CD4-positive, alpha-beta T cell (primary cell): ENCODE measurements around the gene RAI14. TPM values are rescaled to one million over a fixed set of nuclear protein-coding genes. Genes with fewer than 3 reads are reported as not detected.

Source experiments
- ATAC-seq: fragments of 200-7000 bp; cut with Tn5 transposase; one replicate; pipeline ENCODE4 v1.10.0; 2022; ENCODE audit warnings: mild to moderate bottlenecking; ENCODE audit not compliant: poor library complexity
- CTCF ChIA-PET: fragments of 350-600 bp; sonication (Branson Sonifier 250); formaldehyde crosslinking; loops from one replicate; lab custom pipeline; 2021; ENCODE audit warnings: antibody characterized with exemption, inconsistent platforms; lab: Charles Lee
- POLR2A ChIA-PET: fragments of 350-600 bp; sonication (Branson Sonifier 250); formaldehyde crosslinking; loops from one replicate; lab custom pipeline; 2021; ENCODE audit warnings: antibody characterized with exemption, inconsistent platforms; lab: Charles Lee
- DNase-seq, 14 experiments: peaks; one replicate each; pipeline ENCODE4 v3.0.0-alpha.2; 2013 to 2020; ENCODE audit warnings: mixed read lengths in 2 of 14
- H3K27ac ChIP-seq, 2 donors: one replicate each; pipeline versions ENCODE4 v1.5.1 to v1.7.0; 2013; ENCODE audit warnings: low read length in 2 of 2, low read depth in 1 of 2, mild to moderate bottlenecking in 1 of 2
- H3K27me3 ChIP-seq, 2 experiments: 1 replicate in 1 of 2; 2 replicates in 1 of 2; pipeline versions ENCODE4 v1.6.1 to v1.7.0; 2013; ENCODE audit warnings: low read length in 2 of 2, control low read depth in 1 of 2, mild to moderate bottlenecking in 1 of 2, moderate library complexity in 1 of 2; ENCODE audit not compliant: insufficient read depth in 2 of 2, control insufficient read depth in 1 of 2
- H3K36me3 ChIP-seq: one replicate; pipeline ENCODE4 v1.6.1; 2013; ENCODE audit warnings: low read length, control low read depth; ENCODE audit not compliant: insufficient read depth
- H3K4me1 ChIP-seq: one replicate; pipeline ENCODE4 v1.6.1; 2013; ENCODE audit warnings: low read length, control low read depth; ENCODE audit not compliant: insufficient read depth
- H3K4me3 ChIP-seq: one replicate; pipeline ENCODE4 v1.5.1; 2013; ENCODE audit warnings: mild to moderate bottlenecking, low read length, moderate library complexity
- H3K9me3 ChIP-seq, 2 experiments: 1 replicate in 1 of 2; 2 replicates in 1 of 2; pipeline versions ENCODE4 v1.6.1 to v1.7.0; 2013; ENCODE audit warnings: low read length in 2 of 2, mild to moderate bottlenecking in 2 of 2, control low read depth in 1 of 2, moderate library complexity in 1 of 2; ENCODE audit not compliant: control insufficient read depth in 1 of 2, insufficient read depth in 1 of 2
- H3K27ac Mint-ChIP-seq: one replicate; pipeline ENCODE4 v1.8.0; 2020; ENCODE audit warnings: mixed read lengths
- H3K27me3 Mint-ChIP-seq: one replicate; pipeline ENCODE4 v1.8.0; 2021; ENCODE audit warnings: mixed read lengths
- H3K36me3 Mint-ChIP-seq: one replicate; pipeline ENCODE4 v1.8.0; 2021; ENCODE audit warnings: low read depth, mixed read lengths
- H3K4me1 Mint-ChIP-seq: one replicate; pipeline ENCODE4 v1.8.0; 2021; ENCODE audit warnings: low read depth, mixed read lengths
- H3K4me3 Mint-ChIP-seq: one replicate; pipeline ENCODE4 v1.8.0; 2020; ENCODE audit warnings: mild to moderate bottlenecking, mixed read lengths
- H3K9me3 Mint-ChIP-seq: one replicate; pipeline ENCODE4 v1.8.0; 2020; ENCODE audit warnings: mixed read lengths
- intact Hi-C, 2 experiments: fragments of 100-400 bp; cut with DNase I in 1 of 2; cut with micrococcal nuclease in 1 of 2; formaldehyde crosslinking; loops; one replicate each; pipeline versions ENCODE4 v1.15.1 to v1.9.0; 2023 to 2025; cut with DNase I, micrococcal nuclease
- total RNA-seq, 174 experiments: library from RNA in 2 of 174; stranded (reverse) in 2 of 174; gene quantifications; one replicate each; pipeline ENCODE4 v1.2.3 and lab custom pipeline; 2021 to 2026
- TF ChIP-seq, protein P1 (sequence below): fragments of 200-600 bp; IDR thresholded peaks from one replicate; pipeline ENCODE4 v1.8.0; 2022; ENCODE audit warnings: antibody characterized with exemption, mild to moderate bottlenecking

The RAI14 gene
- total RNA-seq, 2 experiments from 2014 or later: 0.20 to 0.60 TPM

DNA sequence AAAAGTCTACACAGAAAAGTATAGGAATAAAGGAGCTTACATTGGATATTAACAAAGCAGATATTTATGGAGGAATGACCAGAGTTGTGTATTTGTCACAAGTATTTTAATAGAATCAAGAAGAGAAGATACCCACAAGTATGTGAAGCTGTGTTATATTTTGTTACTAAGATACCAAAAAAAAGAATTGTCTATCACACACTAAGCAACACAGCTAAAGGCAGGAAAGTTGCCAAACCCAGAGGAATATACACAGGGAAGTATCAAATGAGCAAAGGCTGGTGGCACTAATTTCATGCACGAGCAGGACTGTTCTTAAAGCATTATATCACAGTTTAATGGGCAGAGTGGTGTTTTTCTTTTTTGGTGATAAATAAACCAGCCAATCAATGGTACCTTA lies 30.9 kb upstream of the RAI14 start:
- ChIA-PET POLR2A (no interaction called here), CTCF (no interaction called here)
- H3K36me3 Mint-ChIP-seq: no peaks in the 10 kb centered on the region
- intact Hi-C loops: no loop called here
- H3K27me3 Mint-ChIP-seq: peaks cover 7% of the 10 kb centered on the region
- no peaks in the 10 kb centered on the region for H3K4me1 Mint-ChIP-seq
- no peaks in the 10 kb centered on the region for H3K36me3 ChIP-seq
- no peaks in the 10 kb centered on the region for H3K9me3 ChIP-seq
- TF ChIP-seq, protein P1, sequence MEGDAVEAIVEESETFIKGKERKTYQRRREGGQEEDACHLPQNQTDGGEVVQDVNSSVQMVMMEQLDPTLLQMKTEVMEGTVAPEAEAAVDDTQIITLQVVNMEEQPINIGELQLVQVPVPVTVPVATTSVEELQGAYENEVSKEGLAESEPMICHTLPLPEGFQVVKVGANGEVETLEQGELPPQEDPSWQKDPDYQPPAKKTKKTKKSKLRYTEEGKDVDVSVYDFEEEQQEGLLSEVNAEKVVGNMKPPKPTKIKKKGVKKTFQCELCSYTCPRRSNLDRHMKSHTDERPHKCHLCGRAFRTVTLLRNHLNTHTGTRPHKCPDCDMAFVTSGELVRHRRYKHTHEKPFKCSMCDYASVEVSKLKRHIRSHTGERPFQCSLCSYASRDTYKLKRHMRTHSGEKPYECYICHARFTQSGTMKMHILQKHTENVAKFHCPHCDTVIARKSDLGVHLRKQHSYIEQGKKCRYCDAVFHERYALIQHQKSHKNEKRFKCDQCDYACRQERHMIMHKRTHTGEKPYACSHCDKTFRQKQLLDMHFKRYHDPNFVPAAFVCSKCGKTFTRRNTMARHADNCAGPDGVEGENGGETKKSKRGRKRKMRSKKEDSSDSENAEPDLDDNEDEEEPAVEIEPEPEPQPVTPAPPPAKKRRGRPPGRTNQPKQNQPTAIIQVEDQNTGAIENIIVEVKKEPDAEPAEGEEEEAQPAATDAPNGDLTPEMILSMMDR: no peak
- H3K27me3 ChIP-seq: no peaks in the 10 kb centered on the region
- H3K27ac ChIP-seq: no peak overlapping the region
- no peak overlapping the region for H3K27ac Mint-ChIP-seq
- no peaks in the 10 kb centered on the region for H3K4me1 ChIP-seq
- no peak overlapping the region for H3K4me3 ChIP-seq
- DNase-seq (no peak), ATAC-seq (no peak)
- H3K4me3 Mint-ChIP-seq: no peak overlapping the region
- no peaks in the 10 kb centered on the region for H3K9me3 Mint-ChIP-seq

DNA sequence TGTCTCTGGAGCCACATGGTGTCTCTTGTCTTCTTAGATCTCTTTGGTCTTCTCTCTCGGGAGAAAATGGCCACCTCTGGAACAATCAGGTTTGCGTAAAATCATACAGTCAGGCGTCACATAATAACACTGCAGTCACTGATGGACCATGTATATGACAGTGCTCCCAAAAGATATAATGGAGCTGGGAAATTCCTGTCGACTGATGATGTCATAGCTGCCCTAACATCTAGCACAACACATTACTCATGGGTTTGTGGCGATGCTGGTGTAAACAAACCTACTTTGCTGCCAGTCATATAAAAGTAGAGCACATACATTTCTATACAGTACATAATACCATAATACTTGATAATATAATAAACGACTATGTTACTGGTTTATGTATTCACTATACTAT lies 30.1 kb upstream of the RAI14 start:
- DNase-seq (no peak), ATAC-seq (no peak)
- Histone ChIP-seq H3K27ac (no peak overlapping the region), H3K4me3 (no peak overlapping the region), H3K27me3 (no peaks in the 10 kb centered on the region), H3K36me3 (no peaks in the 10 kb centered on the region), H3K9me3 (no peaks in the 10 kb centered on the region), H3K4me1 (no peaks in the 10 kb centered on the region)
- no peaks in the 10 kb centered on the region for H3K4me1 Mint-ChIP-seq
- no peak overlapping the region for H3K27ac Mint-ChIP-seq
- H3K4me3 Mint-ChIP-seq: no peak overlapping the region
- H3K9me3 Mint-ChIP-seq: no peaks in the 10 kb centered on the region
- POLR2A ChIA-PET: interaction anchor here (0.6 kb wide), 1 partner anchor 15 kb away, joined by 3 read pairs; no protein-coding TSS in a partner anchor
- TF ChIP-seq, protein P1: no peak
- intact Hi-C loops: no loop called here
- CTCF ChIA-PET: no interaction called here
- H3K27me3 Mint-ChIP-seq: peaks cover 7% of the 10 kb centered on the region
- no peaks in the 10 kb centered on the region for H3K36me3 Mint-ChIP-seq

DNA sequence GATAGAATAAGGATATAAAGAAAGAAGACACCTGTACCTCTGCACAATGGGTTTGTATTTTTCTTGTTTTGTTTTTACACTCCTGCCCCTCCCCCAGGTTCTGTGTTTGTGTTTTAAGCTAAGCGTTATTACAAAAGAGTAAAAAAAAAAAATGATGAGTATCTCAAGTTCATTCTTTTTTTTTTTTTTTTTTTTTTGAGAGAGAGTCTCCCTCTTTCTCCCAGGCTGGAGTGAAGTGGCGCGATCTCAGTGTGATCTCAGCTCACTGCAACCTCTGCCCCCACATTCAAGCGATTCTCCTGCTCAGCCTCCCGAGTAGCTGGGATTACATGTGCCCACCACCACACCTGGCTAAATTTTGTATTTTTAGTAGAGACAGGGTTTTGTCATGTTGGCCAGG lies 29.4 kb upstream of the RAI14 start:
- intact Hi-C loops: no loop called here
- Histone ChIP-seq H3K27me3 (no peaks in the 10 kb centered on the region), H3K4me3 (no peak overlapping the region), H3K36me3 (no peaks in the 10 kb centered on the region), H3K27ac (no peak overlapping the region), H3K9me3 (no peaks in the 10 kb centered on the region), H3K4me1 (no peaks in the 10 kb centered on the region)
- H3K4me3 Mint-ChIP-seq: no peak overlapping the region
- peaks cover 2% of the 10 kb centered on the region for H3K27me3 Mint-ChIP-seq
- TF ChIP-seq, protein P1: no peak
- ATAC-seq (no peak), DNase-seq (no peak)
- ChIA-PET CTCF (no interaction called here), POLR2A (interaction anchor here (0.6 kb wide), 1 partner anchor 16 kb away, joined by 3 read pairs; no protein-coding TSS in a partner anchor)
- no peaks in the 10 kb centered on the region for H3K4me1 Mint-ChIP-seq
- H3K36me3 Mint-ChIP-seq: no peaks in the 10 kb centered on the region
- no peak overlapping the region for H3K27ac Mint-ChIP-seq
- no peaks in the 10 kb centered on the region for H3K9me3 Mint-ChIP-seq
